A673 (cell line): ENCODE data around the gene MCM10.

ENCODE experiments used
- CTCF ChIP-seq: fragments of 300-800, 200-600 bp; sonication (generic); conservative IDR thresholded peaks from 2 replicates; pipeline ENCODE4 v1.5.1; 2017; ENCODE audit warnings: low read depth, mild to moderate bottlenecking, antibody characterized with exemption, low read length, moderate library complexity, mixed read lengths
- EZH2 ChIP-seq: fragments of 200-600 bp; sonication (generic); IDR thresholded peaks from 2 replicates; pipeline ENCODE4 v1.6.1; 2017; ENCODE audit warnings: borderline replicate concordance, low read depth, mild to moderate bottlenecking, mixed read lengths, antibody characterized with exemption, low read length; ENCODE audit not compliant: poor library complexity, severe bottlenecking

DNA sequence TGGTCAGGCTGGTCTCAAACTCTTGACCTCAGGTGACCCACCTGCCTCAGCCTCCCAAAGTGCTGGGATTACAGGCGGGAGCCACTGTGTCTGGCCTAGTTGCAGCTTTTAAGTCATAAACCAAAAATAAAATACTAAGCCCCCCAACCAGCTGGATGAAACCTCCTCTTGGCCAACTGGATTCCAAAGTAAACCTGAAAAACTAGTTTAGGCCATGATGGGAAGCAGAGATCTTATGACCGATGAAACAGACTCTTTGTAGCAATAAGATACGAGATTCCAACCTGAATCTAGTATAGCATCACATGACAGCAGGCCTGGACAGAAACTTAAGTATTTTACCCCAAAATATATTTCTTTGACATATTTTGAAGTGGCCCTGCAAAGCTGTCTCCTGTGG is 9.1 kb upstream of the MCM10 start:
- TF ChIP-seq CTCF (no peak), EZH2 (no peak)
